GM21526 (cell line): ENCODE measurements around the gene BCL2L13.
"Not testable (repeated sequence)": the region's sequence is repeated elsewhere in the genome, so short reads cannot be mapped to it uniquely, and the experiment has no call there.

Source experiments
- ATAC-seq: cut with Tn5 transposase; IDR thresholded peaks from one replicate; pipeline ENCODE4 v1.9.1; 2021; ENCODE audit warnings: moderate library complexity; ENCODE audit not compliant: unreplicated experiment, low FRiP score

The BCL2L13 gene

GRCh38 chr22:17751596-17751995, 113.0 kb downstream of the BCL2L13 start:
- ATAC-seq: no peak

DNA sequence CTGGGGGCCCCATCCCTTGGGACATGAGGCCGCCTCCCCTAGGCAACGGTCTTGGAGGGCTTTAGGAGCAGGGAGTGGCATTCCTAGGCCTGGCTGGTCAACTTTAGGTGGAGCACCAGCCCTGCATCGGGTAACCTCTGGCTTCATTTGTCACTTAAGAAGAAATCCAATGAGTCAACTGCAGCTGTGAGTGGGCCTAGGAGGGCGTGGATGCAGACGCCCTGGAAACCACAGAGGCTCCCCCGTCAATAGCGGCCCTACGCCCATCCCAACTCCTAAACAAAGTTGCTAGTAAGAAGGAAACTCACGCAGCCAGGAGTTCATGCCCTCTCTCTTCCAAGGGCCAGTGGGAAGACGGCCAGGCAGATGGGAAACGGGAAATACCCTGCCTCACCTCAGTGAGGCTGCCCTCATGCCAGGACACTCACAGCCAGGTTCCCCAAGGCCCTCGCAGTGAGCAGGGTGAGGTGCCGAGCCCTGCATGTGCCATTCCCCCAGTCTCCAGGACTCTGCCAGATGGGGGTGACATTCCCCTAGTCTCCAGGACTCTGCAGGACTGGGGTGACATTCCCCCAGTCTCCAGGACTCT, 114.9 kb downstream of the BCL2L13 start:
- ATAC-seq: no peak

DNA sequence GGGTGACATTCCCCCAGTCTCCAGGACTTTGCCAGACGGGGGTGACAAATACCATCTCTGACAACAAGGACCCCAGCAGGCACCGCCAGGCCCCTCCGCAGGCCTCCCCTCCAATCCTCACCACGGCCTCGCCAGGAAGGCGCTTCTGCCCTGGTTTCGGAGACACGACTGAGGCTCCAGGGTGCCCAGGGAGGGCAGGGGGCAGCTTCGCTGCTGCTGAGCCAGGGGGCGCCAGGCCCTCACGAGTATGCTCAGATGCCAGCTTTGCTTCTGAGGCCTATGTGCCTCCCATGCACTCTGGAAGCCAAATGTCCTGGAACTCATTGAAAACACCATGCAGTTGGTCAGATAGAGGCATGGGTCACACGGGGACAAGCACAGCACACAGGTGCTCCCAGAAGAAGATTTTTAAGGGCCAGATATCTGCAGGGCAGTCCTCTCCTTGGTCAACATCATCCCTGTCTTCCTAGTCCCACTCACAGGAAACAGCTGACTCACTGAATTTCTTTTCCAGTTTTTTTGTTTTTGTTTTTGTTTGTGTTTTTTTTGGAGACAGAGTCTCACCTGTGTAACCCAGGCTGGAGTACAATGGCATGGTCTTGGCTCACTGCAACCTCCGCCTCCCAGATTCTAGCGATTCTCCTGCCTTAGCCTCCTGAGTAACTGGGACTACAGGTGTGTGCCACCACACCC, 115.8 kb downstream of the BCL2L13 start:
- ATAC-seq: no peak

GRCh38 chr22:17761138-17761488, 122.6 kb downstream of the BCL2L13 start:
- no peak for ATAC-seq

- ATAC-seq: not testable (repeated sequence)
Measured at GRCh38 chr22:17763442-17763841, 124.9 kb downstream of the BCL2L13 start.

DNA sequence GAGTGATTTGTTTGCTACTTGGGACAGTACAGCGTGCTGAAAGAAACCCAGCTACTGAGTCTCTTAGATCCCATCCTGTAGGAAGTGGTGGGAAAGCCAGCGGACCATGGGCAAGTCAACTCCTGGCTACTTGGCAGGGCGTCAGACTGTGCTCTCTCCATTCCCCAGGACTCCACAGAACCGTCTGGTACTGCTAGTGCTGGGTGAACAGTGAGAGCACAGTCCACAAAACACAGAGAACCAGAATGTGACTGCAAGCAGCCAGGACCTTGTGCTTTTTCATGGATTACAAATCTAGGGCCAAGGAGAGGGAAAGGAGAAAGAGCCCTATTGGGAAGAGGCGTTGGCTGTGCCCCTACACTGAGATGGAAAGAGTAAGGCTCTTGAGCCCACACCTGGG, 125.5 kb downstream of the BCL2L13 start:
- ATAC-seq: no peak

GRCh38 chr22:17764852-17765251, 126.3 kb downstream of the BCL2L13 start:
- ATAC-seq: not testable (repeated sequence)

GRCh38 chr22:17767233-17768065, 128.9 kb downstream of the BCL2L13 start:
- no peak for ATAC-seq

DNA sequence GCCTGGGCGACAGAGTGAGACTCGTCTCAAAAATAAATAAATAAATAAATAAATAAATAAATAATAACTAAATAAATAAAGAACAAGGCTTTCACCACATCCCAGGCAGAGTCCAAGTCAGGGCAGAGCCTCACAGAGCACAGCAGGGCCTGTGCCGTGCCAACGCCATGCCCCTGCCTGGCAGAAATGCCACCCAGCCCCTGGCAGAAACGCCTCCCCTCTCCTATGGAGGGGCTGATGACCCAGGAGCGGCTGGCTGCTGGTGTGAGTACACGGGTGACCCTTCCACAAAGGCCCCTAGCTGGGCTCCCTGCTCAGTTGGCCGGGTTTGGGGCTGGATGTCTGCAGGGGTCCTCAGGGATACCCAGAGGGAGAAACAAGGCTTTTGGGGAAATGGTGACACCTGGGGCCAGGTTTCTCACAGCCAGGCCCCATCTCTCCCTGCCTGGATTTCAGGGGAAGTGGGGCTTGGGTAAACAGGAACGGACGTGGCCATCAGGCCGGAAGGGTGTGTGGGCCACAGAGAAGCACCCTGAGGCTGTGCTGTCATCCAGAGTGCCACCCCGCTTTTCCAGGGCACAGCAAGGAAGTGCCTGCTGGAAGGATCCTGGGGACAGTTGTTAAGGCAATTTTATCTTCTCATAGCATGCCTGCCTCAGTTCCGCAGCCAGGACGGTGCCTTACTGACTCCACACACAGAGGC, 130.6 kb downstream of the BCL2L13 start:
- ATAC-seq: no peak

DNA sequence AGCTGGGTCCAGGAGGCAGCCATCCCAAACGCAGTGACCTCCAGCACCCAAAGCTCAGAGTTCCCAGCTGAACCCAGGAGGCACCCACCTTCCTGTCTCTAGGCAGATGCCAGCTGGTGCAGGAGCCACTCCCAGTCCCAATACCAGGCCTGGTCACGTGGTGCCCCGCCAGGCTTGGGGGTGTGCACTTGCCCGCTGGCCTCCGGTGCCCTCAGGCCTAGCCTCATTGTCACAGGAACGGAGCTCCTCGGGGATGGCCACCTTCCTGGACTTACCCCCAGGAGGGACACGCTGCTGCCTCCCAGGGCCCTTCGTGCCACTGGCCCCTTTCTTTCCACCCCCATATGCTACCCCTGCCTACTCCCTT, 131.1 kb downstream of the BCL2L13 start:
- ATAC-seq: no peak

DNA sequence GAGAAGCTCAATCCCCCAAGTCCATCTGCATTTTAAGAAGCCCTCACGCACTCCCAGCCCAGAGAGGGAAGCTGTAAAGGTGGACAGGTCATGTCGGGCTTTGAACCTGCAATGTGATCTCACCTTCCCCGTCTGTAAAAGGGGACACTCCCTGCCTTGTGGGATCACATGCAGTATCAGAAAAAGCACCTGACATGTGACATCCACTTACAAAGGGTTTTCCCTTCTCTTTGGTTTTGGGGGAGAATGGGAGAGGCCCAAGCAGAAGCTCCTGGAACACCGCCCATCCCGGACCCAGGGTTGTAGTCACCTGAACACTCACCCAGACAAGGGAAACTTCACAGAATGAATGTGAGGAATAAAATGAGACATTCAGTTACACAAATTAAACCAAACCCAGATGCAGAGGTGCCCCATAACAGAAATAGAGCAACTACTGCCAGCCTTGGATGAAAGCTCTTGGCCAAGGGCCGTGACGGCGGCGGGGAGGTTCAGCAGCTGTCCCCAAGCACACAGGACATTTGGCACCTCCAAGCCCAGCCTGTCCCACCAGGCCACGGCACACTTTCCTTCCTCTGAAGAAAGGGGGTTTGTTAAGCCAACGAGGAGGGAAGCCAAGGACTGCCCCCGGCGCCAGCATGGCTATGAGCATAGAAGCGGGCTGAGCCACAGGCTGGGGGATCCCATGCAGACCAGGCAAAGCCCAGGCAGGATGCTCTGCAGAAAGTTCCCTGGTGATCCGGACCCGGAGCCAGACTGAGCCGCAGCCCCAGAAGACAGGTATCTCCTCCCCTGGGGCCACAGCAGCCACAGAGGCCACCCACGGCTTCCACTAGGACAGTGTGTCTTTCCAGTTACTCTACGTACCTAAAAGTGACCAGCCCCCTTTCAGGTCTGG, 131.9 kb downstream of the BCL2L13 start:
- ATAC-seq: no peak

DNA sequence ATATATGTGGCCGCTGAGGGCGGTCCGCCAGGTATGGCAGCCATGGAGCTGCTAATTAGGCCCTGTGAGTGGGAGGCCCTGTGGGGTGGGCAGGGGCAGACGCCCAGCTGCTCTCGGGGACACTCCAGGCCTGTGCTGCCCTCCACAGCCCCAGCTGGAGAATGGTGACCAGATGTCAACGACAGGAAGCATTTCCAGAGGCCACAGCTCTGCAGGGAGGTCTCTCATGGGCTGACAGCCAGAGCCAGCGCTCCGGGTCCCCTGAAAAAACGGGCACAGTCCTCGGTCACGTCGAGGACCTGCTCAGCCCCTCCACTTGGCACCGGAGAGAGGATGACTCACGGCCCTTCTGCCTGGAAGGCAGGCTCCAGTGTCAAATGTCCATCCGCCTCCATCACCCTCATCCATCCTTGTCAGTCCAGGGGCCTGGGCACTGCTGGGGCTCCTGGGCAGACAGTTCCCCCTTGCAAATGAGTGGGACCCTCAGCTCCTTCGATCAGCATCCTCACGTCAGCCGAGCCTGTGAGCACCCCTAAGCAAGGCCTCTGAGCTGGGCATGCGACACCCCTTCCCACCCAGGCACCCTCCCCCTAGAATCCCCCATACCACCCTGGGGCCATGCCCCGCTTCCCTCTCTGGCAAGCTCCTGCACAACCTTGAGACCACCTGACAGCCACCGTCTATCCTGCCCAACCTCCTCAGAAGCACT, 133.8 kb downstream of the BCL2L13 start:
- no peak for ATAC-seq

GRCh38 chr22:17772958-17773605, 134.5 kb downstream of the BCL2L13 start:
- ATAC-seq: no peak

GRCh38 chr22:17773606-17774205, 135.1 kb downstream of the BCL2L13 start:
- peak; percentile 29 for ATAC-seq

DNA sequence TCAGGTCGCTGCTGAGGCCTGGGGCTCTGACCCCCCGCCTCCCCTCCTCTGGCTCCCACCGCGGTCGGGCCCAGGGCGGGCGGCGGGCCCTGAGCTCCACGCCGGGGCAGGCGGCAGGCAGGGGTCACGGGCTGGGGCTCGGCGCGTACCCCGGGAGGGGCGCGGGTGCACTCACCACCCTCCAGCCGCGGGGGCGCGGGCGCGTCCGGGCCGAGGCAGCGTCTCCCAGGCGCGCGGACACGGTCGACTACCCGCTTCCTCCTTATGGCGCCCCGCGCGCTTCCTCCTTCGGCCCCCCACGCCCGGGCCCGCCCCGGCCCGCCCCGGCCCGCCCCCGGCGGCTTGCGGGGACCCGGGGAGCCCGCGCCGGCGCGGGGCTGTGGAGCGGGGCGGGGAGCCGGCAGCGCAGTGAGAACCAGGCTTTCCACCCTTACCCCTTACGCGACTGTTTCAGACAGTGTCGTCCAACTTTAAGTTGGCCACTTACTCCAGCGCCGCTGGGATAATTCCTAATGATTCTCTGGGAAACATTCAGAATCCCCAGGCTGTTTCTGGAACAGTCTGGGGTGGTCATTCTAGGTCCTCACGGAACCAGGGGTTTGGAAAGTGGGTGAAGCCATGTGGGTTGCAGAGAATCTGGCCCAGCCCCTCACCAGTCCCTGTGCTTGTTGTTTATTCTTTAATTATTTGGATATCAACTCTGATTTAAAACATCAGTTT, 135.8 kb downstream of the BCL2L13 start, which contains the start of gene BID:
BID (minus strand) TSS at position 264 of the 720 bp plus-strand sequence. CDS start 24,353 bp downstream, outside the sequence.
- ATAC-seq: peak; percentile 25

DNA sequence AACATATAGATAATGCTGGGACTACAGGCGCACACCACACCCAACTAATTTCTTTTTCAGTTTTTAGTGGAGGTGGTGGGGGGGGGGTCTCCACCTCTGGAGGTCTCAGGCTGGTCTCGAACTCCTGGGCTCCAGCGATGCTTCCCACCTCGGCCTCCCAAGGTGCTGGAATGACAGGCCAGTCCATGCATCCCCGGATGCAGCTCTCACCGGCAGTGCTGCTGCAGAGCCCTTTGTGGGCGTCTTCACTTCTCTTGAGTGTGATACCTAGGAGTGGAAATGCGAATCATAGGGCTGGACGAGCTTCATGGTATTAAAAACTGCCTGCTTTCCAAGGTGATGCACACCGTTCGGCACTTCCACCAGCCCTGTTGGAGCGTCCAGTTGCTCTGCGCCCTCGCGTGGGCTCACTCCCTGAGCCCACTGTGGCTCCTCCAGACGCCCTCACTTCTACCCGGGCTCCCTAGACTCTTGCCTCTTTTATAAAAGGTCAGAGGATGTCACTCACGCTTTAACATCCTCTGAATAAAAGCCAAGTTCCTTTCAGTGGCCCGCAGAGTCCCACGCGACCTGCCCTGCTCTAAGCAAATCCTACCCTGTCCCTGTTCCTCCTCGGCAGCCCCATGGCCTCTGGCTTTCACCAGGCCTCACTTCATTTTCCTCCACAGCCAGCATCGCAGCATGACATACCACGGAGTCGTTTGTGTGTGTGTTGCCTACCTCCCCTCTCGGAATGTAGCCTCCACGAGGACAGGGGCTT, 136.5 kb downstream of the BCL2L13 start:
- ATAC-seq: no peak
